Germinal center (tissue), 1 donor: ENCODE data around the gene TBC1D22A.
A peak's percentile ranks its signal among the peaks of the same experiment; 100 is the strongest.
"Not testable (repeated sequence)": the region's sequence is repeated elsewhere in the genome, so short reads cannot be mapped to it uniquely, and the experiment has no call there.

Experiments used
- DNase-seq: peaks from one replicate; pipeline ENCODE4 v3.0.0; 2012; ENCODE audit warnings: mixed read lengths, low spot score

TBC1D22A gene

DNA sequence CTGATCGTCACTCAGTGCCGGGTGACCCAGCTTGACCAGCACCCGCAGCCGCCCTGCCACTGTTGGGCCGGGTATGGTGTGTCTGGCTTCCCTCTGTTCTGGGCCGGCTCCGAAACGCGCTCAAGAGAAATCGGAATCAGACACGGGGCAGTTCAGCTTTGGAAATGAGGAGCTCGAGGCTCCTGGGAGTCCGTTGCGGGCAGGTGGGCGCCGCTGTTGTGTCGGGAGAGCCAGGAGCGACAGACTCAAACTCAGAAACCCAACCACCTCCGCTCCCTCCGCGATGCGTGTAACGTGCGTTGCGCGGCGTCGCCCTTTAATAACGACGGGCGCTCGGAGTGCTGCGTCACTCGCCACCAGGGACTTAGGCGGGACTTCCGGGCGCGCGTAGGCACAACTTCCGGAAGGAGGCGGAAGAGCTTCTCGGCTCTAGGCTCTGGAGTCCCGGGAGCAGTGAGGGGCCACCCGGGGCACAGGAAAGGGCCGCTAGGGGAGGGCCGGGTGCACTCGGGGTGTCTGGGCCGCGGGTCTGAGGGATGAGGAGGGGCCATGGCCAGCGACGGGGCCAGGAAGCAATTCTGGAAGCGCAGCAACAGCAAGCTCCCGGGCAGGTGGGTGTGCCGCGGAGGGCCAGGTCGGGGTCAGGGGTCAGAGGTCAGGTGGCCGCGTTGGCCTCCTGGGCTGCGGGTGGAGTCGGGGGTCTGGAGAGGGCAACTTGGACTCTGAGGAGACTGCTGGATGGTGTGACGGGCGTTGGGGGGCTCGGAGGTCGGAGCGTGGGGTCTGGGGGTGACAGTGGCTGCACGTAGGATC, at the start of gene TBC1D22A:
TSS of gene TBC1D22A (plus strand) at position 413 of the 813 bp plus-strand sequence. CDS start at position 550, 137 bp downstream.
- DNase-seq: peak; percentile 94

- no peak for DNase-seq
Measured at GRCh38 chr22:46714550-46714949, 47.9 kb upstream of the TBC1D22A start.

DNA sequence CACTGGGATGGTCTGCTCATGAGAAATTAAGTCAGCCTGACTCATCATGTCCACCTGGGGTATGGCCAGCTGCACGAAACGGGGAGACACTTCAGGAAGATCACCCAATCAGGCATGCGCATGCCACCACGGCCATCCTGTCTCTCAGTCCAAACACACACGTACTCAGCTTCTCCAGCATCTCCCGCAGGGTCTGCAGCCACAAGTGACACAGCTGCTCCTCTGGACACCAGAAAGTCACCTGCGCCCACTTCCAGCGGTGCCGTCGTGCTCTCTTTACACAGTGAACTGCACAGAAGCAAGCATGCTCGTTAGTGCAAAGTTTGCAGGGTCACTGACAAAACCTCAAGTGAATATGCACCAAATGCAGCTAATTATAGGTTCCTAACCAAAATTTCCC, 42.5 kb upstream of the TBC1D22A start:
- no peak for DNase-seq

GRCh38 chr22:46721501-46722085, 40.9 kb upstream of the TBC1D22A start:
- DNase-seq: no peak

GRCh38 chr22:46723882-46724281, 38.6 kb upstream of the TBC1D22A start:
- no peak for DNase-seq

GRCh38 chr22:46725096-46725495, 37.4 kb upstream of the TBC1D22A start:
- no peak for DNase-seq

DNA sequence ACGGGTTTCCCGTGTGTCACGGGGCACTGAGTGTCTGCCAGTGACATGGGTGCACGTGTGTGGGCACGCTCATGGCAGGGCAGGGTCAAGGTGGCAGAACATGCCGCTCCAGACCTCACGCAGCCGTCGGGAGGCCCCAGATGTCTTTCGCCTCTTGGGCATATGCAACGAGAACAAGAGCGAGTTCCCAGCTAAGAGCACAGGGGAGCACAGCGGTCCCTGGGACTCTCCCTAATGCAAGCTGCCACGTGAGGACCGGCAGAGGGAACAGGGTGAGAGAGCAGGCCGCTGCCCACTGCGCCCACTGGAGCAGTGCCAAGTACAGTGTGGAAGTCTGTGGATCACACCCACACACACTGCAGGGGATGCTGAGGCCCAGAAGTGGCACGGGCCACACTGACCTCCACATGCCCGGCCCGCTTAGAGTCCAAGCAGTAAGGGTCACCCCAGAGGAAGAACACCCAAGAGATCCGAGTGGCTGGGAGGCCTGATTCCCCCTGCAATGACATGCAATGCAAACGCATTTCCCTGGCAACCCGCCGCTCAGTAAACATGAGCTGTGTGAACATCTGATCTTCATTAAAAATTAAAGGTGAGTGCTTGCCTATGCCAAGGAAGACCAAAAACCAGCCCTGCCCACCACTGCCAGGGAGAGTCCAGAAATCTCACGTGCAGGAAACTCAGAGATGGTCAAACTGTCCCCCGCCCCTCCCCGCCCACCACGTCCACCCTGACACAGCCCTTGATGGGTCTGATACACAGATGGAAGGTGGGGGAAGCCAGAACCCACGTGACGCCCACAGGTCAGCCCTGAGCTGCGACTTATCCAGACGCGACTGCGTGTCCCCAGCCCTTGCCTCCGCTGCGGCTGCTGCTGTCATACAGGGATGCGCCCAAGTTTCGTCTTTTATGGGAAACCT, 36.1 kb upstream of the TBC1D22A start:
- DNase-seq: no peak

- DNase-seq: no peak
Measured at GRCh38 chr22:46726986-46727317, 35.5 kb upstream of the TBC1D22A start.

GRCh38 chr22:46727813-46728364, 34.6 kb upstream of the TBC1D22A start:
- no peak for DNase-seq

DNA sequence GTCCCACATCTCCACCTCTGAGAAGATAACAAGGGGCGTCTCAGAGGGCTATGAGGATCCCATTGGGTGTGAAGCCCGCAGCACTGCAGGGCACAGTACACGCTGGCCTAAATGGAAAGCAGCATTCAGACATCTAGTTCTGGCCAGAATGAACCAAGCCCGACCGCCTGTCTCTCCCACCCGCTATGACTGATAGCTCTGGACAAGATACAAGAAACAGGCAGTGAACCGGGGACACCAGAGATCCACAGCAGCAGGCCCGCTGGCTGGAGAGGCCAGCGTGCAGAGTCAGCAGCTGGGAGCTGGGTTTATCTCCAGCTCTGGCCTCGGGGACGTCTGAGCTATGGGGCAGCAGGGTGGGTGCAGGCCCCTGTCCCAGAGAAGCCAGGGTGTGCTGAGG, 34.0 kb upstream of the TBC1D22A start:
- DNase-seq: no peak

DNA sequence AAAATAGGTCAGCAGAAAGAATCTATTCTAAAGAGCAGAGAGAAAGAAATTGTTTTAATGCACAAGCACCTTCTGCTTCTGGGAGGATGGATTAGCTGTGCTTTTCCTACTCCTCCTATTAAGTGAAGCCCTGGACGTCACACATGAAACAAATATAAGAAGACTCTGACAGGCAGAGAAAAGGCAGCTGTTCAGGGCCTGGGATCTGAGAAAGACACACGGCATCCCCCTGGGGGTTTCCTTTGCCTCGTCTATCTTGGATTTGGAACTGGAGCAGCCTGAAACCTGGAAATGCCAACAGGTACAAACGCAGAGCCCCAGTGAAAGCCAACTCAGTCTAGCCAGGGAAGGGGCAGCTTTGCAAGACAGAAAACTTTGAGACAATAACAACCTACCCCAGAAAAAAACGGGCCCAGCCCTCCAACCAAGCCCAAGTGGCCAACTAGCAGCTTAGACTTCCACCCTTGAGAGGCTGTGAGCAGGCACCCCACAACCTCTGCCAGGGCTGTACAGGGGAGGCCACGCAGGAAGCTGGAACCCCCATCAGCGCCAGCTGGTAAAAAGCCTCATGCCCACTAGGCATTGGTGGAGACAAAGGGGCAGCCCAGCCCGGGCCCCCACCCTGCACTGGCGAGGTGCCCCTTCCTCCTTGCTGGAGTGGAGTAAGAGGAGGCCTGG, 31.7 kb upstream of the TBC1D22A start:
- DNase-seq: no peak

DNA sequence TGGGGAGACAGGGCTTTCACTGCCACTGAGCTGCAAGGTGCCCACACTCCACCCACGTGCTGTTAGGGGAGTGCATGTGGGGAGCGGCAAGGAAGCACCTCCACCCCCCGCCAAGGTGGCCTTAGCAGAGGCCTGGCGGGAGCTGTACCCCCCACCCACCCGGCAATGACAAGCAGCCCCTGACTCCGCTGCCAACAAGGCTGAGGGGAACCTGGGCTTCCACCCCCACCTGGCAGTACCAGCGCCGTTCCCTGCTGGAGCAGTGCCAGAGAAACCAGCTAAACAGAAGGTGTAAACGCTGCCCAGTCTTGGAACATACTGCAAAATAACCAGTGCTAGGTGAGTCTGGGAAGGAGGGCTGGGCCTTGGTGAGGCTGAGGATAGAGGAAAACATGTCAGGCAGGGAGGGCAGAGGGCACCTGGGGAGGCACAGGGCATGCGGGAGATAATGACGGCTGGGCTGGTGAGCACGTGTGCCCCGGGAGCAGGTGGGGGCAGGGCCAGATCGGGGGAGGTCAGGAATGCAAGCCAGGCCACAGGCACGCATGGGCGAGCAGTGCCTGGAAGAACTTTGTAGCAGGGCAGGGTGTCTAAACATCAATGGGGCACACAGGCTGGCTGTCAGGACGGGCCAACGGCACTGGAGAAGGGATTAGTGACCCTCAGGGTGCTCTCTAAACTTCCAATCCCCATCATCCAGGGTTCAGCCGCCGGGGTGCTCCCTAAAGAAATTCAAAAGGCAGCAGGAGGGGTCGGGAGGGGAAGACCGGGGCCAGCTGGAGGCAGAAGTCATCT, 31.0 kb upstream of the TBC1D22A start:
- no peak for DNase-seq

- DNase-seq: no peak
Measured at GRCh38 chr22:46732041-46732379, 30.4 kb upstream of the TBC1D22A start.

GRCh38 chr22:46732513-46732912, 29.9 kb upstream of the TBC1D22A start:
- DNase-seq: no peak

- not testable (repeated sequence) for DNase-seq
Measured at GRCh38 chr22:46734213-46734722, 28.2 kb upstream of the TBC1D22A start.

DNA sequence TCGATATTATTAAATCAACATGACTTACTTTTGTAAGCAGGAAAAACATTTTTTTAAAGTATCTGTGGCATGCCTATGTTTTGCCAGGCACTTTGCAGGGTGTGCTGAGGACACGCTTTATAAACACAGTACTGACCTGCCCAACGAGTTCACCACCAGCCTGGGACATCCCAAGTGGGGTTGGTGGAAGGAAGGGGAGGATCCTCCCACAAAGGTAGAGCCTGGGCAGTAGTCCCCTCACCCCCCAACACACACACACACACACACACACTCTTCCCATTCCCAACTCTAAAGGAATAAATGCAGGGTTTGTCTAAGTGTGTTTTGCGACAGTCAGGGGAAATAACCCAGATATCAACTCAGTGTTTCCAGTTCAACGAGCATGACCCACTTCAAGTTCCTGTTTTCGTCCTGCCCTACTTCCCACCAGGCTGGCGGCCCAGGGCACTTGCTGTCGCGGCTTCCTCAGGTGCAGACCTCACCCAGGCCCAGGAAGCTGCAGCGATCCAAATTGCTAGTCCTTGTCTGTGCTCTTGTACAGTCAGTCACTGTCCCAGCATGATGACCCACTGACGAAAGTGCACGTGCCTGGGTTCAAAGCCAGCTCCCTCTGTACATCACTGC, 27.5 kb upstream of the TBC1D22A start:
- peak; percentile 84 for DNase-seq

- DNase-seq: no peak
Measured at GRCh38 chr22:46735747-46736608, 26.5 kb upstream of the TBC1D22A start.

GRCh38 chr22:46736705-46737104, 25.7 kb upstream of the TBC1D22A start:
- DNase-seq: no peak
